Stomach (tissue), 9 donors: ENCODE results near the gene TAT. TPM values are rescaled to one million over a fixed set of nuclear protein-coding genes. Genes with fewer than 3 reads are reported as not detected.
"Not testable (repeated sequence)": the region's sequence is repeated elsewhere in the genome, so short reads cannot be mapped to it uniquely, and the experiment has no call there.

Experiments
- DNase-seq, 2 donors: peaks; one replicate each; pipeline versions ENCODE4 v3.0.0 to v3.0.0-alpha.2; 2013 to 2019
- H3K27ac ChIP-seq, 5 donors: fragments of 200-600 bp in 4 of 5; sonication (generic) in 4 of 5; one replicate each; pipeline ENCODE4 v1.5.1; 2013 to 2019; ENCODE audit warnings: mild to moderate bottlenecking in 1 of 5, moderate library complexity in 1 of 5
- H3K27me3 ChIP-seq, 3 donors: fragments of 200-600 bp; sonication (generic); one replicate each; pipeline ENCODE4 v1.5.1; 2017 to 2019; ENCODE audit warnings: mixed run types in 1 of 3
- H3K36me3 ChIP-seq, 4 donors: fragments of 200-600 bp; sonication (generic); 1 replicate in 3 of 4; 2 replicates in 1 of 4; pipeline ENCODE4 v1.5.1; 2016 to 2019
- H3K4me1 ChIP-seq, 4 donors: fragments of 200-600 bp; sonication (generic); one replicate each; pipeline ENCODE4 v1.5.1; 2016 to 2019
- H3K4me3 ChIP-seq, 4 donors: fragments of 200-600 bp; sonication (generic) in 3 of 4; one replicate each; pipeline ENCODE4 v1.5.1; 2016 to 2019; ENCODE audit warnings: mild to moderate bottlenecking in 1 of 4
- H3K9me3 ChIP-seq, 4 donors: fragments of 200-600 bp; sonication (generic); one replicate each; pipeline ENCODE4 v1.5.1; 2016 to 2019
- EP300 ChIP-seq: sonication (generic); formaldehyde crosslinking; IDR thresholded peaks from one replicate; pipeline ENCODE4 v1.6.1; 2017; ENCODE audit warnings: antibody characterized with exemption
- POLR2A ChIP-seq, 4 donors: fragments of 450-650 bp; IDR thresholded peaks; one replicate each; pipeline ENCODE4 v1.6.1; 2016; ENCODE audit warnings: antibody characterized with exemption in 4 of 4, control low read depth in 2 of 4, mild to moderate bottlenecking in 1 of 4, moderate library complexity in 1 of 4
- POLR2AphosphoS5 ChIP-seq, 3 donors: sonication (generic); formaldehyde crosslinking; IDR thresholded peaks; one replicate each; pipeline ENCODE4 v1.6.1; 2016; ENCODE audit warnings: antibody characterized with exemption in 3 of 3
- WGBS, 5 donors: extraction: QIAGEN DNeasy Blood & Tissue Kit in 3 of 5; methylation state at CpG; one replicate each; pipeline versions ENCODE4 v1.1.5 to v1.1.7; 2013 to 2018; 5-methylcytosine and 5-hydroxymethylcytosine counted together
- intact Hi-C: fragments of 100-400 bp; cut with DNase I; formaldehyde crosslinking; loops from one replicate; pipeline ENCODE4 v1.15.1; 2023; ENCODE audit warnings: low total_unique reads
- polyA plus RNA-seq, 3 donors: library from polyadenylated mRNA; stranded (reverse); fragments of 200-250 nt; gene quantifications; one replicate each; pipeline ENCODE4 v1.2.3, GENCODE V29; 2013
- total RNA-seq, 5 donors: library from RNA; depleted of rRNA; stranded (reverse); fragments of >200 nt; gene quantifications; one replicate each; pipeline versions ENCODE4 v1.1.0 to v1.2.3, GENCODE V29; 2014 to 2016
- TF ChIP-seq, protein P1 (sequence below), 7 experiments: fragments of 450-650 bp in 4 of 7; fragments of 200-600 bp in 3 of 7; sonication (generic) in 3 of 7; IDR thresholded peaks; one replicate each; pipeline ENCODE4 v1.5.1; 2016 to 2019; ENCODE audit warnings: antibody characterized with exemption in 7 of 7, control low read depth in 2 of 7, mild to moderate bottlenecking in 1 of 7
- donor health status: healthy with polysubstance abuse.
- donor health status: Bipolar disorder and iron deficiency.
- donor health status: healthy.

TAT gene
- total and polyA plus RNA-seq, 8 donors: not detected

DNA sequence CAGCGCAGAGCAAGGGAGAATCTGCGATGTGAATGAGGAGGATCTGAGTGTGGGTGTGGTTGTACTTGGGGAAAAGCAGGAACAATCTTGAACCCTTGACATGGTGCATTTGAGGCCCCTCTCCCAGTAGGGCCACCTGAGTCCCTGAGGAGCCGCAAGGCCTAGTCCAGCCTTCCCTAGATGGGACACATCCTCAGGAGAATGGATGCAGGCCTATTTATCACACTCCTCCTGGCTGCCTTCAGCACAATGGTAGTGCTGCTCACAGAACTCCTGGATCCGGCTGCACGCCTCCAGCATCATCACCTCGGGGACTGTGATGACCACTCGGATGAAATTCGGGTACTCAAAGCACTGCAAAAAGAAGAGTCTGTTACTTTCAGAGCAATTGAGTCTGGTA, 9.0 kb downstream of the TAT start:
- Histone ChIP-seq H3K9me3 (peaks cover 0 to 2% (median 0%) of the 10 kb centered on the region in 4 donors), H3K4me1 (peaks cover 11 to 21% (median 19%) of the 10 kb centered on the region in 4 donors), H3K36me3 (no peaks in the 10 kb centered on the region), H3K4me3 (no peak overlapping the region), H3K27ac (no peak overlapping the region), H3K27me3 (no peaks in the 10 kb centered on the region)
- DNase-seq: no peak
- 92 to 97% (median 95%) methylated on average over 8 of the region's 8 CpGs for WGBS, 5 donors
- no peak for TF ChIP-seq EP300
- no peak for TF ChIP-seq POLR2A (IDR thresholded peaks at IDR 0.05)
- TF ChIP-seq POLR2AphosphoS5 (IDR thresholded peaks at IDR 0.05): no peak
- TF ChIP-seq, protein P1, sequence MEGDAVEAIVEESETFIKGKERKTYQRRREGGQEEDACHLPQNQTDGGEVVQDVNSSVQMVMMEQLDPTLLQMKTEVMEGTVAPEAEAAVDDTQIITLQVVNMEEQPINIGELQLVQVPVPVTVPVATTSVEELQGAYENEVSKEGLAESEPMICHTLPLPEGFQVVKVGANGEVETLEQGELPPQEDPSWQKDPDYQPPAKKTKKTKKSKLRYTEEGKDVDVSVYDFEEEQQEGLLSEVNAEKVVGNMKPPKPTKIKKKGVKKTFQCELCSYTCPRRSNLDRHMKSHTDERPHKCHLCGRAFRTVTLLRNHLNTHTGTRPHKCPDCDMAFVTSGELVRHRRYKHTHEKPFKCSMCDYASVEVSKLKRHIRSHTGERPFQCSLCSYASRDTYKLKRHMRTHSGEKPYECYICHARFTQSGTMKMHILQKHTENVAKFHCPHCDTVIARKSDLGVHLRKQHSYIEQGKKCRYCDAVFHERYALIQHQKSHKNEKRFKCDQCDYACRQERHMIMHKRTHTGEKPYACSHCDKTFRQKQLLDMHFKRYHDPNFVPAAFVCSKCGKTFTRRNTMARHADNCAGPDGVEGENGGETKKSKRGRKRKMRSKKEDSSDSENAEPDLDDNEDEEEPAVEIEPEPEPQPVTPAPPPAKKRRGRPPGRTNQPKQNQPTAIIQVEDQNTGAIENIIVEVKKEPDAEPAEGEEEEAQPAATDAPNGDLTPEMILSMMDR (IDR thresholded peaks at IDR 0.05): no peak
- intact Hi-C loops: no loop called here

DNA sequence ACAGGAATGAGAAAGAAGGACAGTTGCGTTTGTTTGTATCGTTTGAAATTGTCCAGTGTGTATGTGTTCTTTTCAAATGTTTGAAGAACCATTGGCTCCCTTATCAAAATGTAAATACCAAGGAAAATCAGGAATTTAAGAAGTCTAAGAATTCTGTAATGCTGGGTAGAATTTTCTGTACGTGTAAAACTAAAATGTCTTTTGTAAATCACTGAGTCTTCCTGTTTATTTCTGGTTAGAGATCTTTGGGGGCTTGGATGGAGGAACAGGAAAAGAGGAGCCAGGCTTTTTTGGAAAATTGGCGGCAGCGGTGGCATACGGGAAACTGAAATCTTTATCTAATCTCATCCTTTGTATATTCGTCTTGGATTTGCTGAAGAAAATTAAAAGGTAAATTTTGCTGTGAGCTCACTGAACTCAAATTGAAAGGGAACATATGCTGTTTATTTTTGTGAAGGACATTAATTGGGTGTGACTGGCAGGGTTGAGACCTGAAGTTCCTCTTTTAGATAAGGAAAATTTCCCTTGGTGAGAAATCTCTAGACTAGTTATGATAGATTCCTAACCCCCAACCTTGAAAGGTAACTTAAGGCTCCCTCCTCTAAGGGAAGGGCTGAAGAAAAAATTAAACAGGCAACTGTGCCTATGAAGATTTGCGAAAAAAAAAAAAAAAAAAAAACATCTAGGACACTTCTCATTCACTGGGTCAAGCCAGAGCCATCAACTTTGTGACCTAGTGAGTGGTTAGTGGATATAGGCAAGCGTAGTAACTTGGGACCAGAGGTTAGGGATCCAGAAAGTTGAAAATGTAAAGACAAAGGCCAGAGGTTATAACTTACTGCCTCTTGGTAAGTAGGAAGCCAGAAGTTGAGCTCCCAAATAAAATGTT, 10.8 kb downstream of the TAT start:
- 23 to 36% (median 25%) methylated on average over 9 of the region's 9 CpGs for WGBS, 5 donors
- H3K36me3 ChIP-seq: no peaks in the 10 kb centered on the region
- peak overlapping the region in 2 of 4 donors; percentile 52 to 56 for H3K4me3 ChIP-seq
- H3K4me1 ChIP-seq: peaks cover 11 to 21% (median 19%) of the 10 kb centered on the region in 4 donors
- H3K9me3 ChIP-seq: peaks cover 0 to 16% (median 8%) of the 10 kb centered on the region in 4 donors
- no peak for DNase-seq
- H3K27ac ChIP-seq: peak overlapping the region in 4 of 5 donors; percentile 77 to 80 (median 78)
- TF ChIP-seq POLR2AphosphoS5 (IDR thresholded peaks at IDR 0.05) (no peak), EP300 (no peak)
- intact Hi-C loops: no loop called here
- no peaks in the 10 kb centered on the region for H3K27me3 ChIP-seq

DNA sequence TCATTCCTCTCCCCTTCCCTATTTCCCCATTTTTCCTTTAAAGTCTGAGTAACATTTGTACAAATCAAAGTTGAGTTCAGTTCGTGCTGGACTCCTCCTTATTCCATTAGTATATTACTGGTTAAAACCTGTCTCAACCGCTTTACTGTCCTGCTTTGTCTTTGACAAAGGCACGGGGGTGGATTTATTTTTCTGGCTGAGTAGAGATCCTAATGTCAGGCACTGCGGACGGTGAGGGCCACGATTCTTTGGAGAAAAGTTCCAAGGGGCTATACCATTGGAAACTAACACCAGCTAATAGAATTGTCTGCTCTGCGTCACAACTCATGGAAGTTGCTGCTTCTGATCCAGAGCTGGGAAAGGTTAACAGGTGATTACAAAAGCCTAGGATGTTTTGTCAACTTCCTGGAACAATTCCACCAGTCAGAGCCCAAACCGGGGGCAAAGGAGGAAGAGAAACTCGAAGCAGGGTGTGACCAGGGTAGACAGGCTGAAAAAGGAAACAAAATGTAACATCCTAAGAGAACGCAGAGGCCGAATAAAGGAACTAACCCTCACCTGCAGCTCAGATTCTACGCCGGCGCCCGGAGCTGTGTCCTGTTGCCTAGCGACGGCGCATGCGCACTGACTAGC, 12.4 kb downstream of the TAT start:
- peaks cover 11 to 21% (median 19%) of the 10 kb centered on the region in 4 donors for H3K4me1 ChIP-seq
- WGBS, 5 donors: 6 to 10% (median 6%) methylated on average over 15 to 19 of the region's 19 CpGs
- DNase-seq: no peak
- intact Hi-C loops: no loop called here
- no peaks in the 10 kb centered on the region for H3K36me3 ChIP-seq
- no peaks in the 10 kb centered on the region for H3K27me3 ChIP-seq
- peak overlapping the region; percentile 52 to 56 (median 54) for H3K4me3 ChIP-seq
- H3K9me3 ChIP-seq: peaks cover 0 to 16% (median 8%) of the 10 kb centered on the region in 4 donors
- peak overlapping the region in 4 of 5 donors; percentile 77 to 80 (median 78) for H3K27ac ChIP-seq
- no peak for TF ChIP-seq POLR2A (IDR thresholded peaks at IDR 0.05)
- TF ChIP-seq EP300: no peak
- TF ChIP-seq, protein P1 (IDR thresholded peaks at IDR 0.05): no peak
- no peak for TF ChIP-seq POLR2AphosphoS5 (IDR thresholded peaks at IDR 0.05)

DNA sequence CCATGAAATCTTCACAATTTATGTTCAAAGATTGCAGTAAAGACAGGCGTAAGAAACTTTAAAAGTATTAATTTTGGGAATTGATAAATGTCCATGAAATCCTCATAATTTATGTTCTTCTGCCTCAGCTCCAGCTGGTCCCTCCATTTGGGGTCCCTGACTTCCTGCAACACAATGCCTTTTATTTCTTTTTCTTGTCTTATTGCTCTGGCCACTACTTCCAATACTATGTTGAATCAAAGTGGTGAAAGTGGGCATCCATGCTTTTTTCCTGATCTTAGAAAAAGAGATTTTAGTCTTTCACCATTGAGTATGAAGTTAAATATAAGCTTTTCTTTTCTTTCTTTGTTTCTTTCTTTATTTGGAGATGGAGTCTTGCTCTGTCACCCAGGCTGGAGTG, 14.3 kb downstream of the TAT start:
- TF ChIP-seq POLR2AphosphoS5 (IDR thresholded peaks at IDR 0.05) (no peak), POLR2A (IDR thresholded peaks at IDR 0.05) (no peak), EP300 (no peak)
- TF ChIP-seq, protein P1 (IDR thresholded peaks at IDR 0.05): no peak
- no peak overlapping the region for H3K4me3 ChIP-seq
- no peak overlapping the region for H3K27ac ChIP-seq
- no peaks in the 10 kb centered on the region for H3K36me3 ChIP-seq
- intact Hi-C loops: no loop called here
- WGBS, 5 donors: 93 to 100% (median 98%) methylated on average over 1 of the region's 1 CpG
- peaks cover 0 to 16% (median 8%) of the 10 kb centered on the region in 4 donors for H3K9me3 ChIP-seq
- H3K4me1 ChIP-seq: peaks cover 11 to 21% (median 19%) of the 10 kb centered on the region in 4 donors
- no peaks in the 10 kb centered on the region for H3K27me3 ChIP-seq
- DNase-seq: no peak

DNA sequence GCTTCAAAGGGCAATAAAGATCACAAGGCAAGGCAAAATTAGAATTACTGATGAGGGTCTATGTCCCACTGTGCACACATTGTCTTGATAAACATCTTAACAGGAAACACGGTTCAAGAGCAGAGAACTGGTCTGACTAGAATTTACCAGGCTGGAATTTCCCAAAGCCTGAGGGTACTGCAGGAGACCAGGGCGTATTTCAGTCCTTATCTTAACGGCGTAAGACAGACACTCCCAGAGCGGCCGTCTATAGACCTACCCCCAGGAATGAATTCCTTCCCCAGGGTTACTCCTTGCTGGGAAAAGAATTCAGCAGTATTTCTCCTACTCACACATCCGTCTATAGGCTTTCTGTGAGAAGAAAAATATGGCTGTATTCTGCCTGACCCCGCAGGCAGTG, 15.0 kb downstream of the TAT start:
- peaks cover 0 to 16% (median 8%) of the 10 kb centered on the region in 4 donors for H3K9me3 ChIP-seq
- H3K36me3 ChIP-seq, DNase-seq, H3K27me3 ChIP-seq, H3K27ac ChIP-seq, H3K4me3 ChIP-seq, intact Hi-C loops: not testable (repeated sequence)
- WGBS, 5 donors: 66 to 86% (median 77%) methylated on average over 8 of the region's 8 CpGs
- peaks cover 11 to 21% (median 19%) of the 10 kb centered on the region in 4 donors for H3K4me1 ChIP-seq
